Stimulated activated CD4-positive, alpha-beta T cell treated with anti-CD3 and anti-CD28 coated beads, Interleukin-2, amount 100 ng/mL, for 48 hours (primary cell): Measurements from ENCODE around the gene TGFA.

Experiments used
- DNase-seq, 2 donors: peaks; one replicate each; pipeline ENCODE4 v3.0.0-alpha.2; 2020

The TGFA gene

GRCh38 chr2:70461981-70462876 is 91.4 kb downstream of the TGFA start:
- DNase-seq = no peak

- DNase-seq = no peak
These were observed 92.2 kb downstream of the TGFA start for GRCh38 chr2:70461414-70461813.

- no peak for DNase-seq
These were observed 93.3 kb downstream of the TGFA start for GRCh38 chr2:70460333-70460732.

GRCh38 chr2:70458661-70459060 is 95.0 kb downstream of the TGFA start:
- DNase-seq = no peak

GRCh38 chr2:70456585-70457495 is 96.8 kb downstream of the TGFA start:
- DNase-seq = no peak

- no peak for DNase-seq
These were observed 98.6 kb downstream of the TGFA start for GRCh38 chr2:70454936-70455544.

- DNase-seq = no peak
These were observed 102.9 kb downstream of the TGFA start for GRCh38 chr2:70450641-70451250.

GRCh38 chr2:70448041-70448440 is 105.6 kb downstream of the TGFA start:
- no peak for DNase-seq

GRCh38 chr2:70443726-70444125 is 109.9 kb downstream of the TGFA start:
- DNase-seq = no peak

- no peak for DNase-seq
These were observed 110.6 kb downstream of the TGFA start for GRCh38 chr2:70443078-70443465.

- no peak for DNase-seq
These were observed 111.1 kb downstream of the TGFA start for GRCh38 chr2:70442301-70443077.

GRCh38 chr2:70440621-70441020 is 113.0 kb downstream of the TGFA start:
- DNase-seq = no peak

- DNase-seq = no peak
These were observed 118.5 kb downstream of the TGFA start for GRCh38 chr2:70435138-70435537.

- DNase-seq = no peak
These were observed 120.3 kb downstream of the TGFA start for GRCh38 chr2:70433315-70433714.

- no peak for DNase-seq
These were observed 121.8 kb downstream of the TGFA start for GRCh38 chr2:70431716-70432347.

GRCh38 chr2:70426341-70426740 is 127.3 kb downstream of the TGFA start:
- no peak for DNase-seq

- no peak for DNase-seq
These were observed 127.8 kb downstream of the TGFA start for GRCh38 chr2:70425682-70426301.

GRCh38 chr2:70420740-70421139 is 132.9 kb downstream of the TGFA start:
- no peak for DNase-seq

GRCh38 chr2:70420143-70420542 is 133.5 kb downstream of the TGFA start:
- no peak for DNase-seq

- DNase-seq = no peak
These were observed 135.1 kb downstream of the TGFA start for GRCh38 chr2:70418514-70418913.

GRCh38 chr2:70417011-70417410 is 136.6 kb downstream of the TGFA start:
- DNase-seq = no peak
